Testis (tissue), 2 donors: ENCODE results near the gene OPALIN.

ENCODE experiments used
- CTCF ChIP-seq, 3 experiments: fragments of 450-650 bp in 2 of 3; fragments of 200-600 bp in 1 of 3; sonication (generic) in 1 of 3; IDR thresholded peaks; one replicate each; pipeline ENCODE4 v1.5.1; 2016 to 2019; ENCODE audit warnings: antibody characterized with exemption in 3 of 3, mild to moderate bottlenecking in 2 of 3, moderate library complexity in 1 of 3
- POLR2A ChIP-seq: fragments of 450-650 bp; IDR thresholded peaks from one replicate; pipeline ENCODE4 v1.6.1; 2017; ENCODE audit warnings: antibody characterized with exemption, mild to moderate bottlenecking, moderate library complexity

- TF ChIP-seq CTCF (IDR thresholded peaks at IDR 0.05) (no peak), POLR2A (no peak)
Measured at GRCh38 chr10:96407560-96408069, 48.8 kb upstream of the OPALIN start.
